ENCODE data around the gene TTC13. TPM values are rescaled to one million over a fixed set of nuclear protein-coding genes. Genes with fewer than 3 reads are reported as not detected.

TTC13 gene
- total and polyA plus RNA-seq, 2 of the 4 experiments (the other 2 are of a cell fraction): 6.1 to 9.1 TPM

GRCh38 chr1:230902349-230902923 lies 76.2 kb downstream of the TTC13 start:
- Histone ChIP-seq H3K4me3 (ENCODE audit: insufficient read depth, low read depth, low read length) (no peak overlapping the region), H2AK5ac (ENCODE audit: low read depth, low read length) (peak overlapping the region; percentile 35), H3K18ac (ENCODE audit: low read depth, low read length) (no peak overlapping the region; the same call in 1 of the 2 replicates), H2BK5ac (ENCODE audit: low read depth, low read length, poor library complexity, severe bottlenecking) (no peak overlapping the region), H3K9me1 (ENCODE audit: insufficient read depth, low read length) (no peaks in the 10 kb centered on the region; the same call in 1 of the 2 replicates), H3K79me1 (ENCODE audit: low read depth in 1 of 2, low read length in 2 of 2) (no peaks in the 10 kb centered on the region), H3K4ac (ENCODE audit: low read depth, low read length) (no peak overlapping the region), H2BK120ac (ENCODE audit: low read depth, low read length) (no peak overlapping the region; the same call in 1 of the 2 replicates), H4K91ac (ENCODE audit: insufficient read depth, low read depth, low read length) (no peak overlapping the region; the same call in 1 of the 2 replicates), H3K27ac (ENCODE audit: insufficient read depth, low read length) (no peak overlapping the region), H3K14ac (replicated peaks; ENCODE audit: low read depth, low read length) (no peak overlapping the region), H3K9ac (ENCODE audit: low read depth, low read length) (no peak overlapping the region), H3K36me3 (ENCODE audit: control insufficient read depth, insufficient read depth, low read length) (no peaks in the 10 kb centered on the region), H4K20me1 (ENCODE audit: insufficient read depth, low read length) (no peaks in the 10 kb centered on the region), H3K56ac (ENCODE audit: extremely low read depth, insufficient read depth, low read length) (no peak overlapping the region), H2BK20ac (ENCODE audit: low read depth, low read length) (no peak overlapping the region), H2AK9ac (replicated peaks; ENCODE audit: low read depth, low read length, poor library complexity) (no peak overlapping the region), H3K4me1 (ENCODE audit: control insufficient read depth, insufficient read depth, low read length) (peaks cover 10% of the 10 kb centered on the region), H4K5ac (ENCODE audit: low read depth, low read length) (no peak overlapping the region), H3K27me3 (ENCODE audit: control insufficient read depth, insufficient read depth, low read length) (no peaks in the 10 kb centered on the region), H2BK15ac (ENCODE audit: low read depth, low read length) (no peak overlapping the region), H4K8ac (ENCODE audit: low read depth in 2 of 2, low read length in 2 of 2) (no peak overlapping the region), H3K23ac (ENCODE audit: low read depth, low read length) (no peak overlapping the region), H2AFZ (replicated peaks; ENCODE audit: low read length, poor library complexity) (no peak overlapping the region), H3K9me3 (ENCODE audit: control insufficient read depth, insufficient read depth, low read length) (no peaks in the 10 kb centered on the region), H3K4me2 (ENCODE audit: low read depth, low read length) (no peak overlapping the region)
- ChIA-PET CTCF (no interaction called here), POLR2A (ENCODE audit: unreplicated experiment) (no interaction called here)
- no TSS peak for BruUV-seq (replicated peaks)
- 97% methylated on average over 14 of the region's 22 CpGs; no CpG with 5 or more reads in 1 of the 2 experiments for WGBS, 2 experiments (ENCODE audit: extremely low coverage in 2 of 2, insufficient read length in 1 of 2)
- ATAC-seq (ENCODE audit: low read depth) (no peak), DNase-seq (no peak)
- dilution Hi-C loops (cut with HindIII; ENCODE audit: low sequenced_read_pairs, unreplicated experiment) (no loop called here), in situ Hi-C loops (cut with MboI; ENCODE audit: low sequenced_read_pairs) (no loop called here), intact Hi-C loops (cut with micrococcal nuclease) (no loop called here)
- TF ChIP-seq CEBPB (IDR thresholded peaks at IDR 0.05; ENCODE audit: low read depth, low read length) (no peak), BHLHE40 (IDR thresholded peaks at IDR 0.05; ENCODE audit: low read depth, low read length) (no peak), SMC3 (IDR thresholded peaks at IDR 0.05; ENCODE audit: low read depth, low read length) (no peak), ELK1 (IDR thresholded peaks at IDR 0.05; ENCODE audit: borderline replicate concordance, low read depth, low read length) (no peak), CTCF (conservative IDR thresholded peaks at IDR 0.05; ENCODE audit: low read depth, low read length) (no peak), RAD21 (IDR thresholded peaks at IDR 0.05; ENCODE audit: low read length) (no peak)
